ENCODE measurements around the gene FAM209B.
A peak's percentile ranks its signal among the peaks of the same experiment; 100 is the strongest.
"Not testable (repeated sequence)": the region's sequence is repeated elsewhere in the genome, so short reads cannot be mapped to it uniquely, and the experiment has no call there.

Gene FAM209B

GRCh38 chr20:56542489-56543030, 9.5 kb downstream of the FAM209B start:
- no peak for DNase-seq

DNA sequence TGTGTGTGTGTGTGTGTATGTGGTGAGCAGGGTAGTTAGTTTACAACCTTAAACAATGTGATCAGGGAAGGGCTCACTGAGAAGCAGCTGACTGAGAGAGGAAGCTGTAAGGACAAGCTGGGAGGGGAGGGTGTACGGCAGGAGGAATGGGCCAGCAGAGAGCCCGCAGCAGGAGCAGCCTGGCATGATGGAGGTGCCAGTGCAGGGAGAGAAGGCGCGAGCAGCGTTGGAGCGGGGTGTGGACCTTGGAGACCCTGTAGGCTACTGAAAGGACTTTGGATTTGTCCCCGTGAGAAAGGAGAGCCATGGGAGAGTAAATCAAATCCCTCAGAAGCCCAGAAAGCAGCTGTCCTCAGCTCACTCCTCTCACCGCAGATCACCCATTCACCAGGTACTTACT, 18.5 kb downstream of the FAM209B start:
- DNase-seq, result no peak

GRCh38 chr20:56552911-56553629, 20.0 kb downstream of the FAM209B start:
- no peak for DNase-seq

DNA sequence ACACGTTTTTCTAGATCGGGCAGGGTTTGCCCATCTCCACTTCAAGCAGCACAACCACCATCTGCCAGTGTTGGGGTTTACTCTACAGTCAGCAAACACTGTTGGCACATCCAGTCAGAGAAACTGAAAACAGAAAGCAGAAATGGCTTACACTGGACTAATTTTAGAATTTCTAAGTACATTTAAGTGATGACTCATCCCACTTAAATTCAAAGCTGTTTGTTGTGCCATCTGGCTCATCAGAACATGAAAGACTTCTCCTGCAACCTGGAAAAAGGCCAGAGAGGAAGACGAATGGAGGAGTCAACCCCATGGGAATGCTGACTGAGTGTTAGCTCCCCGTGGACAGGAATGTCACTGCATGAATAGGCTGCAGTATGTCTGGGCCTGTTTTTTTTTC, 21.8 kb downstream of the FAM209B start:
- DNase-seq, result peak; percentile 44

GRCh38 chr20:56558968-56559367, 25.9 kb downstream of the FAM209B start:
- DNase-seq, result no peak

- DNase-seq, result not testable (repeated sequence)
Measured at GRCh38 chr20:56564526-56564925, 31.5 kb downstream of the FAM209B start.

DNA sequence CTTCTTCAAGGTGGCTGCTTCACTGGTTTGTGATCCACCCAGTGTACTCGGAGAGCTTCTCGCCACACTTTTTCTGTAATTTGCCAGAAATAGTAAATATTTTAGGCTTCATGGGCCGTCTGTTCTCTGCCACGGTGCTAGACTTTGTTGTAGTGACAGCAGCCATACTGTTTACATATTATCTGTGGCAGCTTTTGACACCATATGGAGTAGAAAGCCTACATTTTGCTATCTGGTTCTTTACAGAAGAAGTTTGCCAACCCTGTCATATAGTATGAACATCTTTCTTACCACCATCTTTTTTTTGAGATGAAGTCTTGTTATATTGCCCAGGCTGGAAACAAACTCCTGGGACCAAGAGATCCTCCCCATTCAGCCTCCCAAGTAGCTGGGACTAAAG, 32.5 kb downstream of the FAM209B start:
- no peak for DNase-seq

GRCh38 chr20:56566621-56567020, 33.6 kb downstream of the FAM209B start:
- no peak for DNase-seq

GRCh38 chr20:56570832-56571231, 37.8 kb downstream of the FAM209B start:
- no peak for DNase-seq

DNA sequence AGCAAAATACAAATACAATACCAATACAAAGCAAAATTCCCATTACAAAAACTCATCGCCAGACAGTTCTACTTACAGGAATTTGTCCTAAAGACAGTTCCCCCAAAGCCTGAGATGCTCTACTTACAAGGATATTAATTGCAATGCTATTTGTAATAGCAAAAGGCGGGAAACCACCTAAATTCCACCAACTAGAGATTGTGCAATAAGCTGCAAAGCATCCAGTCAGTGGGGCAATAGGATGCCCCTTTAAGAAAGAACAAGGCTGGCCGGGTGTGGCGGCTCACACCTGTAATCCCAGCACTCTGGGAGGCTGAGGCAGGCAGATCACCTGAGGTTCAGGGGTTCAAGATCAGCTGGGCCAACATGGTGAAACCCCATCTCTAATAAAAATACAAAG, 39.1 kb downstream of the FAM209B start:
- DNase-seq, result no peak

DNA sequence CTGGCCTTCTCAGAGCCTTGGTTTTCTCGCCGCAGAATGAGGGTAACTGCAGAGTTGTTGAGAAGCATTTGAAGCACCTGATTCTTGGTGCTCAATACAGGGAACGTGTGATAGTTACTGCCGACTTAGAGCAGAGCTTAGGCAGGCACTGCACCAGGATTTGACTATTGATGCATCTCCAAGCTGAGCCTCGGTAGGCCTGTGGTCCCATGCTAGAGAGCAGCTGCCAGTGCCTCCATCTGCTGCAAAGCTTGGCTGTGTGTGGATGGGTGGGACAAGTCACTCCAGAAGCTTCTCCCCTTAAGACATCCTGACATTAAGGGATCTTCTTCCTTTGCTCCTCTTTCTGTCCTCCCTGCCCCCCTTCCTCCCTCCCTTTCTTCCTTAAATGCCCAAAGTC, 40.9 kb downstream of the FAM209B start:
- DNase-seq, result no peak

DNA sequence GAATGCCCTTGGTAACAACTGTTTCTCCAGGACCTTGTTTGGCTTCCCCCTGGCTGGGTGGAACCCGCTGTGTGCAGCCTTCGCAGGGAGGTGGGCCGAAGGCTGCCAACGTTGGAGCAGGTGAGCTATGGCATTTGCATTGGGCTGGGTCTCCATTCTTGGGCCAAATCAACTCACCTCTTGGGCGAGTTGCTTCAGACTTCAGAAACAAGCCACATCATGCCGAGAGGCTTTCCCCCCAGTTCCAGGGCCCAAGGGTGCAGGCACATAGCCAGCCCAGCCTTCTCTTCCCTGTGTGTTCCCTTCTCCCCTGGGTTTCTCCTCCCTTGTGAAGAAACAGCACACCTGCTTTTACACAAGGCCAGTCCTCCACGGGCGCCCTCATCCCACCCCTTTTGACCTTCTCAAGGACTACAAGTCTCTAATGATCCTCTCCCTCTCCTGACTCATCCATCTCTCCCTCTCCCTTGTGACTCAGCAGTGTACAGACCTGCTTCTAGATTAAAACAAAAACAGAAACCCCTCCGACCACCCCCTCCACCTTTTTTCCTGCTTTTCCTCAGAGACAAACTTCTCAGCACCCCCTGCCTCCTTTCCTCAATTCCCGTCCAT, 41.6 kb downstream of the FAM209B start:
- DNase-seq, result no peak

GRCh38 chr20:56575157-56575556, 42.1 kb downstream of the FAM209B start:
- DNase-seq, result no peak

DNA sequence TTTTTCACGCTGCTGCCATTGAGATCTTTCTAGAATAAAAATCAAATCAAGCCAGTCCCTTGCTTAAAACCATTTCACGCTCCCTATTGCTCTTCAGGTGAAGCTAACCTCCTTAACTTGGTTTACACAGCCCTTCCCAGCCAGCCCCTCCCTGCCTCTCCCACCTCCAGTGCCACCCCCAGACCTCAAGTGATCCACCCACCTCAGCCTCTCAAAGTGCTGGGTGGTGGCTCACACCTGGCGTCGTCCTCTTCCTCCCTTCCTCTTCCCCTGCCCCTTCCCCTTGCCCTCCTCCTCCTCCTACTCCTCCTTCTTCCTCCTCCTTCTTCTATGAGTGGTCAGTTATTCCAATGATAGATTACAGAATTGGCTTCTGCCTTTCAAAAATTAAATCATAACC, 42.9 kb downstream of the FAM209B start:
- DNase-seq, result no peak

- no peak for DNase-seq
Measured at GRCh38 chr20:56579301-56579710, 46.3 kb downstream of the FAM209B start.

GRCh38 chr20:56580226-56580625, 47.2 kb downstream of the FAM209B start:
- no peak for DNase-seq

- DNase-seq, result no peak
Measured at GRCh38 chr20:56581701-56582100, 48.7 kb downstream of the FAM209B start.

DNA sequence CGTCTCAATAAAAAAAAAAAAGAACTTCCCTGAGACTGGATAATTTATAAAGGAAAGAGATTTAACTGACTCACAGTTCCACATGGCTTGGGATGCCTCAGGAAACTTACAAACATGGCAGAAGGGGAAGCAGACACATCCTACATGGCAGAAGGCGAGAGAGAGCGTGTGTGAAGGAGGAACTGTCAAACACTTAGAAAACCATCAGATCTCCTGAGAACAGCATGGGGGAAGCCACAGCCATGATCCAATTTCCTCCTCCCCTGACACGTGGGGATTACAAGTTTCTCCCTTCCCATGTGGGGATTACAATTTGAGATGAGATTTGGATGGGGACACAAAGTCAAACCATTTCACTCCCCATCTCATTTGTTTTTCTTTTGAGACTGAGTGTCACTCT, 49.5 kb downstream of the FAM209B start:
- DNase-seq, result no peak

DNA sequence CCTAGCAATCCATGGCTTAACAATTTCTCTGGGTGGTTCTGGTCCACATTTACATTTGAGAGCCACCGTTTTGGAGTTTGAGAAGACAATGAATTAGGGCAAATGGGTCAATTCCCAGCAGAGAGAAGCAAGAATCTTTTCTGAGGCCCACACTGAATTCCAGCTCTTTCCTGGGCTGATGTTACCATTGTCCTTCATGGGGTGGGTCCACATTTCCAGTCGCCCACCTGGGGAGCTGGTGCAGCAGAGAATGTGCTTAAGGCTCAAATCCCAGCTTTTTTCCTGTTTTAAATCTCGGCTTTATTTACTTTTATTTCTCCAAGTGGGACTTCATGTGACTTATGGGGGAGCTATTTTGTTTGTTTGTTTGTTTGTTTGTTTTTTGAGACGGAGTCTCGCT, 51.9 kb downstream of the FAM209B start:
- no peak for DNase-seq

Measured in GOT3 (cell line).